RWPE1 (cell line): Measurements from ENCODE around the gene DNASE1L2.
"Not testable (repeated sequence)": the region's sequence is repeated elsewhere in the genome, so short reads cannot be mapped to it uniquely, and the experiment has no call there.

Source experiments
- CTCF ChIA-PET: fragments of 350-600 bp; sonication (Branson Sonifier 250); formaldehyde crosslinking; extraction: SDS; loops from one replicate; lab custom pipeline; 2021; lab: Yijun Ruan, JAX
- POLR2A ChIA-PET: fragments of 400-600 bp; formaldehyde crosslinking; extraction: SDS; loops from one replicate; lab custom pipeline; 2020; ENCODE audit warnings: antibody characterized with exemption; ENCODE audit not compliant: low non-redundant PET; lab: Yijun Ruan, JAX
- DNase-seq: peaks from one replicate; pipeline ENCODE4 v3.0.0; 2012; ENCODE audit warnings: low spot score
- H3K27ac ChIP-seq: fragments of 450-650 bp; 2 replicates; pipeline ENCODE4 v1.5.1; 2017
- TF ChIP-seq, protein P1 (sequence below): fragments of 450-650 bp; conservative IDR thresholded peaks from 2 replicates; pipeline ENCODE4 v1.5.1; 2017; ENCODE audit warnings: low read depth, mild to moderate bottlenecking

DNASE1L2 gene

DNA sequence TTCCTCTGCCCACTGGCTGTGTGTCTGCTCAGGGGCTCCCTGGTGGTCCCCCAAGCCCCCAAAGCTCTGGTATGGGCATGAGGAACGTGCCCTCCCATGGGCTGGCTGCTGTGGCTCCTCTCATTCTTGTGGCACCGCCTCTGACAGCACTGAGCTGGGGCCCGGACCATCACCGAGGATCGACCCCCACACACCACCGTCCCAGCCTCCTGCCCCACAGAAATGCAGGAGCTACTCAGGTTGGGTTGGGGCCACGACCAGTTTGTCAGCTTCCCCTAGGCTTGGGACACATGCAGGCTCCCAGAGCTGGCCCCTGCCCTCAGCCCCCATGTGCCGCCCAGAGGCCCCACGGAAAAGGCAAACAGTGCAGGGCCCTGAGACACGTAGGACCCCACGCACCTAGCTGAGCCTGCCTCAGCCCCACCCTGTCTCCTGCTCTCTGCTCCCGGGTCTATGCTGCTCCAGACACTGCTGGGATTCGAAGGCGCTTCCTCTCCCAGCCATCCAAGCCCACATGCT is 36.6 kb upstream of the DNASE1L2 start:
- ChIA-PET POLR2A (no interaction called here), CTCF (interaction anchor here (0.5 kb wide), 1 partner anchor 301 kb away, joined by 4 read pairs; no protein-coding TSS in a partner anchor)

DNA sequence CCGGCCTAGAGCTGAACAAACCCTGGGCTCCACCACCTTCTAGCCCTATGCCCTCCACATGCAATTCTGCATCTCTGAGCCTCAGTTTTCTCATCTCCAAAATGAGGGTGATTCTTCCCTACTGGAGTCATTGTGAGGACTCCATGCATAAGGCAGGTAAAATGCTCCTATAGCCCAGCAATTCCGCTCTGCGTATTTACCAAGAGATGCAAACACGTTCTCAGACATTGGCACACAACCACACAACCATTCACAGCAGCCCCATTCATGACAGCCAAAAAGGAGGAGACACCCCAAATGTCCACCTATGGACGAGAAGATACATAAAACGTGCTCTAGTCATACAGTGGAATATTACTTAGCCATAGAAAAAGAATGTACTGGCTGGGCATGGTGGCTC is 35.9 kb upstream of the DNASE1L2 start:
- CTCF ChIA-PET, result interaction anchor here (0.5 kb wide), 1 partner anchor 301 kb away, joined by 4 read pairs; no protein-coding TSS in a partner anchor

More for the DNA sequence above, 36.6 kb upstream of the DNASE1L2 start:
- DNase-seq, result no peak
- TF ChIP-seq, protein P1, sequence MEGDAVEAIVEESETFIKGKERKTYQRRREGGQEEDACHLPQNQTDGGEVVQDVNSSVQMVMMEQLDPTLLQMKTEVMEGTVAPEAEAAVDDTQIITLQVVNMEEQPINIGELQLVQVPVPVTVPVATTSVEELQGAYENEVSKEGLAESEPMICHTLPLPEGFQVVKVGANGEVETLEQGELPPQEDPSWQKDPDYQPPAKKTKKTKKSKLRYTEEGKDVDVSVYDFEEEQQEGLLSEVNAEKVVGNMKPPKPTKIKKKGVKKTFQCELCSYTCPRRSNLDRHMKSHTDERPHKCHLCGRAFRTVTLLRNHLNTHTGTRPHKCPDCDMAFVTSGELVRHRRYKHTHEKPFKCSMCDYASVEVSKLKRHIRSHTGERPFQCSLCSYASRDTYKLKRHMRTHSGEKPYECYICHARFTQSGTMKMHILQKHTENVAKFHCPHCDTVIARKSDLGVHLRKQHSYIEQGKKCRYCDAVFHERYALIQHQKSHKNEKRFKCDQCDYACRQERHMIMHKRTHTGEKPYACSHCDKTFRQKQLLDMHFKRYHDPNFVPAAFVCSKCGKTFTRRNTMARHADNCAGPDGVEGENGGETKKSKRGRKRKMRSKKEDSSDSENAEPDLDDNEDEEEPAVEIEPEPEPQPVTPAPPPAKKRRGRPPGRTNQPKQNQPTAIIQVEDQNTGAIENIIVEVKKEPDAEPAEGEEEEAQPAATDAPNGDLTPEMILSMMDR, result no peak
- H3K27ac ChIP-seq, result no peak overlapping the region

DNA sequence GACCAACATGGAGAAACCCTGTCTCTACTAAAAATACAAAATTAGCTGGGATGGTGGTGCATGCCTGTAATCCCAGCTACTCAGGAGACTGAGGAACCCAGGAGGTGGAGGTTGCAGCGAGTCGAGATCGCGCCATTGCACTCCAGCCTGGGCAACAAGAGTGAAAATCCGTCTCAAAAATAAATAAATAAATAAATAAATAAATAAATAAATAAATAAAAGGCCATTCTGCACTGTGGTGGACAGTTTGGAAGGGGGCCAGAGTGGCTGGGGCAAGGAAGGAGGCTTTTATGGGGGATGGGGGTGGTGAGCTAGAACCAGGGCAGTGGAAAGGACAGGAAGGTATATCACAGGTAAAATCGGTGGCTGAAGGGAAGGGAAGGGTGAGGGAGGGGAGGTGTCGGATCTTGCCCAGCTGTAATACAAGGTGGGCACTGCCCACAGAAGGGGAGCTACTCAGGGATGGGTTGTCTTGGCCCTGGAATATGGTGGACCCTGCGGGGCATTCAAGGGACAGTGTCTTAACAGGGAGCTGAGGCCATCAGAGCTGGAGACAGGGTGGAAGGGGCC is 33.0 kb upstream of the DNASE1L2 start:
- POLR2A ChIA-PET, H3K27ac ChIP-seq, DNase-seq: not testable (repeated sequence)
- CTCF ChIA-PET, result interaction anchor here (0.7 to 0.9 kb wide), 2 partner anchors 8 to 298 kb away, joined by 3 read pairs; no protein-coding TSS in a partner anchor

More for the DNA sequence above, 35.9 kb upstream of the DNASE1L2 start:
- DNase-seq, result no peak
- TF ChIP-seq, protein P1, result no peak
- no peak overlapping the region for H3K27ac ChIP-seq
- POLR2A ChIA-PET, result no interaction called here

GRCh38 chr16:2204416-2205103 is 31.7 kb upstream of the DNASE1L2 start:
- DNase-seq, result no peak
- TF ChIP-seq, protein P1, result no peak
- CTCF ChIA-PET, result interaction anchor here (1.3 kb wide), 1 partner anchor 10 kb away, joined by 7 read pairs; no protein-coding TSS in a partner anchor

GRCh38 chr16:2205104-2205966 is 30.9 kb upstream of the DNASE1L2 start, which contains the start of gene MLST8:
TSS of gene MLST8 (plus strand) at chr16:2205454. CDS start at chr16:2206086, 632 bp downstream.
- CTCF ChIA-PET, result interaction anchor here (0.9 to 1.3 kb wide), 3 partner anchors 10 to 47 kb away, joined by 4 to 7 read pairs (median 5); no protein-coding TSS in a partner anchor
- POLR2A ChIA-PET, result interaction anchor here (0.6 to 0.8 kb wide), 3 partner anchors 80 to 220 kb away, joined by 3 read pairs; no protein-coding TSS in a partner anchor
- DNase-seq, result peak; percentile 91
- peak within 1 kb of the TSS; percentile 93 for H3K27ac ChIP-seq
- TF ChIP-seq, protein P1, result no peak

More at GRCh38 chr16:2204416-2205103, 31.7 kb upstream of the DNASE1L2 start:
- H3K27ac ChIP-seq, result peak overlapping the region; percentile 93
- POLR2A ChIA-PET, result interaction anchor here (0.9 kb wide), 1 partner anchor 49 kb away, joined by 7 read pairs; the partner anchor contains the start of gene TRAF7

GRCh38 chr16:2205967-2206313 is 30.3 kb upstream of the DNASE1L2 start:
- no peak for DNase-seq
- CTCF ChIA-PET, result interaction anchor here (0.9 to 1.3 kb wide), 3 partner anchors 11 to 46 kb away, joined by 4 to 7 read pairs (median 5); no protein-coding TSS in a partner anchor
- TF ChIP-seq, protein P1, result no peak
- POLR2A ChIA-PET, result interaction anchor here (0.6 to 0.8 kb wide), 3 partner anchors 79 to 221 kb away, joined by 3 read pairs; no protein-coding TSS in a partner anchor
- H3K27ac ChIP-seq, result peak overlapping the region; percentile 93
